HepG2 (cell line): ENCODE data around the gene ARFIP1. TPM values are rescaled to one million over a fixed set of nuclear protein-coding genes. Genes with fewer than 3 reads are reported as not detected.

Experiments used
- ATAC-seq: fragments of 200-7000 bp; cut with Tn5 transposase; 3 replicates; pipeline ENCODE4 v1.9.1; 2020; ENCODE audit warnings: mild to moderate bottlenecking, moderate library complexity
- BruUV-seq: library from RNA; stranded (reverse); fragments of 400-500 nt; replicated peaks from 2 replicates; lab custom pipeline; 2021; lab: Mats Ljungman, UMichigan
- CTCF ChIA-PET: fragments of 300-600 bp; formaldehyde crosslinking; extraction: SDS; loops from one replicate; lab custom pipeline; 2021; ENCODE audit warnings: low total read pairs, inconsistent platforms, low intra/inter-chr PET ratio; lab: Yijun Ruan, JAX
- POLR2A ChIA-PET: fragments of 350-600 bp; sonication (Branson Sonifier 250); formaldehyde crosslinking; loops from one replicate; lab custom pipeline; 2020; ENCODE audit warnings: antibody characterized with exemption, inconsistent platforms; lab: Yijun Ruan, JAX
- DNase-seq: peaks from one replicate; pipeline ENCODE4 v3.0.0-alpha.2; 2015; ENCODE audit warnings: low spot score
- FAIRE-seq: peaks from 3 replicates; lab custom pipeline; 2011; peaks lifted over from hg19 to GRCh38; lab: Jason Lieb, UNC
- H2AFZ ChIP-seq: one replicate; pipeline ENCODE4 v1.6.1; 2011; ENCODE audit warnings: low read length, inconsistent platforms
- H3K27ac ChIP-seq: fragments of 300-600 bp; 3 replicates; pipeline ENCODE4 v1.8.0; 2011; ENCODE audit warnings: mixed run types, mild to moderate bottlenecking, mixed read lengths, low read length, inconsistent platforms; ENCODE audit not compliant: insufficient read depth; ENCODE audit errors: extremely low read length
- H3K27me3 ChIP-seq, 2 experiments: fragments of 200-600 bp in 1 of 2; 2 replicates in 1 of 2; 3 replicates in 1 of 2; pipeline versions ENCODE4 v1.6.0 to v1.8.0; 2011; ENCODE audit warnings: low read length in 2 of 2, mild to moderate bottlenecking in 2 of 2, moderate library complexity in 2 of 2, inconsistent platforms in 1 of 2; ENCODE audit not compliant: insufficient read depth in 2 of 2, control insufficient read depth in 1 of 2
- H3K36me3 ChIP-seq, 2 experiments: fragments of 200-600 bp in 1 of 2; replicated peaks in 1 of 2; 2 replicates in 1 of 2; 3 replicates in 1 of 2; pipeline versions ENCODE4 v1.5.1 to v1.8.0; 2011; ENCODE audit warnings: low read length in 2 of 2, inconsistent platforms in 1 of 2; ENCODE audit not compliant: insufficient read depth in 2 of 2, control insufficient read depth in 1 of 2
- H3K4me1 ChIP-seq: 2 replicates; pipeline ENCODE4 v1.5.1; 2012; ENCODE audit warnings: low read length, inconsistent platforms; ENCODE audit not compliant: insufficient read depth
- H3K4me2 ChIP-seq: 2 replicates; pipeline ENCODE4 v1.6.0; 2011; ENCODE audit warnings: low read depth, low read length, inconsistent platforms
- H3K4me3 ChIP-seq, 3 experiments: fragments of 200-600 bp in 1 of 3; sonication (generic), shearing (Covaris generic) in 1 of 3; replicated peaks in 1 of 3; 2 replicates each; pipeline ENCODE4 v1.5.1; 2011 to 2016; ENCODE audit warnings: low read length in 3 of 3, inconsistent platforms in 2 of 3, low read depth in 2 of 3, mild to moderate bottlenecking in 2 of 3, control low read depth in 1 of 3, mixed read lengths in 1 of 3; ENCODE audit not compliant: insufficient read depth in 1 of 3
- H3K79me2 ChIP-seq: one replicate; pipeline ENCODE4 v1.6.1; 2011; ENCODE audit warnings: low read length, inconsistent platforms; ENCODE audit not compliant: insufficient read depth
- H3K9ac ChIP-seq: 2 replicates; pipeline ENCODE4 v1.6.0; 2011; ENCODE audit warnings: mild to moderate bottlenecking, low read depth, low read length, inconsistent platforms; ENCODE audit not compliant: insufficient read depth
- H3K9me3 ChIP-seq: 2 replicates; pipeline ENCODE4 v1.5.1; 2012; ENCODE audit warnings: mild to moderate bottlenecking, low read length
- H4K20me1 ChIP-seq: 2 replicates; pipeline ENCODE4 v1.6.0; 2011; ENCODE audit warnings: inconsistent platforms, mild to moderate bottlenecking, low read length, moderate library complexity; ENCODE audit not compliant: insufficient read depth
- HDAC1 ChIP-seq: sonication (generic); formaldehyde crosslinking; IDR thresholded peaks from 2 replicates; pipeline ENCODE4 v1.5.1; 2020; ENCODE audit warnings: mild to moderate bottlenecking, missing genetic modification reagents
- ISX ChIP-seq: sonication (generic); formaldehyde crosslinking; conservative IDR thresholded peaks from 2 replicates; pipeline ENCODE4 v1.5.0; 2020; ENCODE audit warnings: missing genetic modification reagents
- POLR2AphosphoS5 ChIP-seq: IDR thresholded peaks from 2 replicates; pipeline ENCODE4 v1.6.1; 2012; ENCODE audit warnings: low read depth, low read length
- SMYD3 ChIP-seq: sonication (generic); formaldehyde crosslinking; IDR thresholded peaks from 2 replicates; pipeline ENCODE4 v1.8.1; 2023; ENCODE audit warnings: mild to moderate bottlenecking, missing genetic modification reagents
- ZNF224 ChIP-seq: sonication (generic); formaldehyde crosslinking; IDR thresholded peaks from 2 replicates; pipeline ENCODE4 v1.5.0; 2020; ENCODE audit warnings: mild to moderate bottlenecking, missing genetic modification reagents
- WGBS: methylation state at CpG from one replicate; pipeline ENCODE4 v1.1.6; 2017; ENCODE audit warnings: low lambda C conversion rate; 5-methylcytosine and 5-hydroxymethylcytosine counted together
- in situ Hi-C: cut with HindIII; loops from 2 replicates; pipeline ENCODE4 v1.10.0; 2017; ENCODE audit warnings: low pct_unique_long_range_greater_than_20kb; ENCODE audit not compliant: extremely low pct_ligation_motif_present
- intact Hi-C: fragments of 100-400 bp; cut with micrococcal nuclease; formaldehyde crosslinking; loops from one replicate; pipeline ENCODE4 v1.10.0; 2022; ENCODE audit not compliant: unreplicated experiment
- polyA plus RNA-seq, 8 experiments: library from polyadenylated mRNA; depleted of rRNA in 3 of 8; stranded (reverse) in 7 of 8; unstranded in 1 of 8; fragments of >200 nt; fragmentation: Illumina TruSeq in 4 of 8; extraction: Trizol in 4 of 8; gene quantifications; 2 replicates each; pipeline versions ENCODE4 v1.2.1 to v1.2.3, GENCODE V29; 2011 to 2016; ENCODE audit warnings: low read depth in 4 of 8, missing spikeins in 1 of 8, mixed read lengths in 1 of 8; ENCODE audit not compliant: insufficient read depth in 1 of 8
- total RNA-seq, 5 experiments: library from RNA; depleted of rRNA; stranded (reverse); fragments of >200 nt; fragmentation: Illumina TruSeq; extraction: Trizol; gene quantifications; 2 replicates each; pipeline ENCODE4 v1.2.3, GENCODE V29; 2016; ENCODE audit warnings: low read depth in 1 of 5
- TF ChIP-seq, protein P1 (sequence below): sonication (generic); formaldehyde crosslinking; IDR thresholded peaks from one replicate; pipeline ENCODE4 v1.5.1; 2020; ENCODE audit warnings: mild to moderate bottlenecking, missing genetic modification reagents; ENCODE audit errors: not compliant biosample characterization
- TF ChIP-seq, protein P2 (sequence below): sonication (generic); formaldehyde crosslinking; IDR thresholded peaks from 2 replicates; pipeline ENCODE4 v1.5.0; 2020; ENCODE audit warnings: mild to moderate bottlenecking, missing genetic modification reagents, borderline replicate concordance

ARFIP1 gene
- total and polyA plus RNA-seq, 2 of the 13 experiments (the other 11 are each of a cell fraction or from before 2014, with no cell fraction given), result 9.9 to 27.7 TPM

- no peak overlapping the region for H2AFZ ChIP-seq
- H3K27me3 ChIP-seq, result peaks cover 0 to 9% of the 10 kb centered on the region in 2 experiments; a peak in 1 of 5 replicates
- H4K20me1 ChIP-seq, result no peaks in the 10 kb centered on the region
- H3K4me2 ChIP-seq, result no peak overlapping the region
- H3K4me3 ChIP-seq, result no peak overlapping the region
- no peak overlapping the region for H3K27ac ChIP-seq
- no peaks in the 10 kb centered on the region for H3K9me3 ChIP-seq
- no peak overlapping the region for H3K9ac ChIP-seq
- 0% methylated on average over 3 of the region's 3 CpGs for WGBS
- CTCF ChIA-PET, result interaction anchor here (1.1 to 1.8 kb wide), 3 partner anchors 235 to 327 kb away, joined by 4 to 8 read pairs (median 5); no protein-coding TSS in a partner anchor
- intact Hi-C loops, result loop anchor here (1.0 to 2.0 kb wide), 4 partner anchors 95 to 328 kb away; no protein-coding TSS in a partner anchor
- no peaks in the 10 kb centered on the region for H3K4me1 ChIP-seq
- FAIRE-seq (no peak), DNase-seq (no peak), ATAC-seq (no peak)
- H3K79me2 ChIP-seq, result no peaks in the 10 kb centered on the region
- no peaks in the 10 kb centered on the region for H3K36me3 ChIP-seq
- in situ Hi-C loops, result no loop called here
- POLR2A ChIA-PET, result no interaction called here
- no TSS peak for BruUV-seq
- no peak for TF ChIP-seq HDAC1 (CRISPR knock-in tag)
- TF ChIP-seq ZNF224 (CRISPR knock-in tag), result no peak
- TF ChIP-seq, protein P1, sequence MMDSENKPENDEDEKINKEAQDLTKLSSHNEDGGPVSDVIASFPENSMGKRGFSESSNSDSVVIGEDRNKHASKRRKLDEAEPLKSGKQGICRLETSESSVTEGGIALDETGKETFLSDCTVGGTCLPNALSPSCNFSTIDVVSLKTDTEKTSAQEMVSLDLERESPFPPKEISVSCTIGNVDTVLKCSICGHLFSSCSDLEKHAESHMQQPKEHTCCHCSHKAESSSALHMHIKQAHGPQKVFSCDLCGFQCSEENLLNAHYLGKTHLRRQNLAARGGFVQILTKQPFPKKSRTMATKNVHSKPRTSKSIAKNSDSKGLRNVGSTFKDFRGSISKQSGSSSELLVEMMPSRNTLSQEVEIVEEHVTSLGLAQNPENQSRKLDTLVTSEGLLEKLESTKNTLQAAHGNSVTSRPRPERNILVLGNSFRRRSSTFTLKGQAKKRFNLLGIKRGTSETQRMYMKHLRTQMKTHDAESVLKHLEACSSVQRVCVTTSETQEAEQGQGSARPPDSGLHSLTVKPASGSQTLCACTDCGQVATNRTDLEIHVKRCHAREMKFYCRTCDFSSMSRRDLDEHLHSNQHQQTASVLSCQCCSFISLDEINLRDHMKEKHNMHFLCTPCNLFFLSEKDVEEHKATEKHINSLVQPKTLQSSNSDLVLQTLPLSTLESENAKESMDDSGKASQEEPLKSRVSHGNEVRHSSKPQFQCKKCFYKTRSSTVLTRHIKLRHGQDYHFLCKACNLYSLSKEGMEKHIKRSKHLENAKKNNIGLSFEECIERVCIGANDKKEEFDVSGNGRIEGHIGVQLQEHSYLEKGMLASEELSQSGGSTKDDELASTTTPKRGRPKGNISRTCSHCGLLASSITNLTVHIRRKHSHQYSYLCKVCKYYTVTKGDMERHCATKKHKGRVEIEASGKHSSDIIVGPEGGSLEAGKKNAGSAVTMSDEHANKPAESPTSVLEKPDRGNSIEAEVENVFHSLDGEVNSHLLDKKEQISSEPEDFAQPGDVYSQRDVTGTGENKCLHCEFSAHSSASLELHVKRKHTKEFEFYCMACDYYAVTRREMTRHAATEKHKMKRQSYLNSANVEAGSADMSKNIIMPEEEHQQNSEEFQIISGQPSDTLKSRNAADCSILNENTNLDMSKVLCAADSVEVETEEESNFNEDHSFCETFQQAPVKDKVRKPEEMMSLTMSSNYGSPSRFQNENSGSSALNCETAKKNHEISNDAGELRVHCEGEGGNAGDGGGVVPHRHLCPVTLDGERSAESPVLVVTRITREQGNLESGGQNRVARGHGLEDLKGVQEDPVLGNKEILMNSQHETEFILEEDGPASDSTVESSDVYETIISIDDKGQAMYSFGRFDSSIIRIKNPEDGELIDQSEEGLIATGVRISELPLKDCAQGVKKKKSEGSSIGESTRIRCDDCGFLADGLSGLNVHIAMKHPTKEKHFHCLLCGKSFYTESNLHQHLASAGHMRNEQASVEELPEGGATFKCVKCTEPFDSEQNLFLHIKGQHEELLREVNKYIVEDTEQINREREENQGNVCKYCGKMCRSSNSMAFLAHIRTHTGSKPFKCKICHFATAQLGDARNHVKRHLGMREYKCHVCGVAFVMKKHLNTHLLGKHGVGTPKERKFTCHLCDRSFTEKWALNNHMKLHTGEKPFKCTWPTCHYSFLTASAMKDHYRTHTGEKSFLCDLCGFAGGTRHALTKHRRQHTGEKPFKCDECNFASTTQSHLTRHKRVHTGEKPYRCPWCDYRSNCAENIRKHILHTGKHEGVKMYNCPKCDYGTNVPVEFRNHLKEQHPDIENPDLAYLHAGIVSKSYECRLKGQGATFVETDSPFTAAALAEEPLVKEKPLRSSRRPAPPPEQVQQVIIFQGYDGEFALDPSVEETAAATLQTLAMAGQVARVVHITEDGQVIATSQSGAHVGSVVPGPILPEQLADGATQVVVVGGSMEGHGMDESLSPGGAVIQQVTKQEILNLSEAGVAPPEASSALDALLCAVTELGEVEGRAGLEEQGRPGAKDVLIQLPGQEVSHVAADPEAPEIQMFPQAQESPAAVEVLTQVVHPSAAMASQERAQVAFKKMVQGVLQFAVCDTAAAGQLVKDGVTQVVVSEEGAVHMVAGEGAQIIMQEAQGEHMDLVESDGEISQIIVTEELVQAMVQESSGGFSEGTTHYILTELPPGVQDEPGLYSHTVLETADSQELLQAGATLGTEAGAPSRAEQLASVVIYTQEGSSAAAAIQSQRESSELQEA, result no peak
- TF ChIP-seq POLR2AphosphoS5, result no peak
- TF ChIP-seq ISX (CRISPR knock-in tag), result no peak
- TF ChIP-seq, protein P2, sequence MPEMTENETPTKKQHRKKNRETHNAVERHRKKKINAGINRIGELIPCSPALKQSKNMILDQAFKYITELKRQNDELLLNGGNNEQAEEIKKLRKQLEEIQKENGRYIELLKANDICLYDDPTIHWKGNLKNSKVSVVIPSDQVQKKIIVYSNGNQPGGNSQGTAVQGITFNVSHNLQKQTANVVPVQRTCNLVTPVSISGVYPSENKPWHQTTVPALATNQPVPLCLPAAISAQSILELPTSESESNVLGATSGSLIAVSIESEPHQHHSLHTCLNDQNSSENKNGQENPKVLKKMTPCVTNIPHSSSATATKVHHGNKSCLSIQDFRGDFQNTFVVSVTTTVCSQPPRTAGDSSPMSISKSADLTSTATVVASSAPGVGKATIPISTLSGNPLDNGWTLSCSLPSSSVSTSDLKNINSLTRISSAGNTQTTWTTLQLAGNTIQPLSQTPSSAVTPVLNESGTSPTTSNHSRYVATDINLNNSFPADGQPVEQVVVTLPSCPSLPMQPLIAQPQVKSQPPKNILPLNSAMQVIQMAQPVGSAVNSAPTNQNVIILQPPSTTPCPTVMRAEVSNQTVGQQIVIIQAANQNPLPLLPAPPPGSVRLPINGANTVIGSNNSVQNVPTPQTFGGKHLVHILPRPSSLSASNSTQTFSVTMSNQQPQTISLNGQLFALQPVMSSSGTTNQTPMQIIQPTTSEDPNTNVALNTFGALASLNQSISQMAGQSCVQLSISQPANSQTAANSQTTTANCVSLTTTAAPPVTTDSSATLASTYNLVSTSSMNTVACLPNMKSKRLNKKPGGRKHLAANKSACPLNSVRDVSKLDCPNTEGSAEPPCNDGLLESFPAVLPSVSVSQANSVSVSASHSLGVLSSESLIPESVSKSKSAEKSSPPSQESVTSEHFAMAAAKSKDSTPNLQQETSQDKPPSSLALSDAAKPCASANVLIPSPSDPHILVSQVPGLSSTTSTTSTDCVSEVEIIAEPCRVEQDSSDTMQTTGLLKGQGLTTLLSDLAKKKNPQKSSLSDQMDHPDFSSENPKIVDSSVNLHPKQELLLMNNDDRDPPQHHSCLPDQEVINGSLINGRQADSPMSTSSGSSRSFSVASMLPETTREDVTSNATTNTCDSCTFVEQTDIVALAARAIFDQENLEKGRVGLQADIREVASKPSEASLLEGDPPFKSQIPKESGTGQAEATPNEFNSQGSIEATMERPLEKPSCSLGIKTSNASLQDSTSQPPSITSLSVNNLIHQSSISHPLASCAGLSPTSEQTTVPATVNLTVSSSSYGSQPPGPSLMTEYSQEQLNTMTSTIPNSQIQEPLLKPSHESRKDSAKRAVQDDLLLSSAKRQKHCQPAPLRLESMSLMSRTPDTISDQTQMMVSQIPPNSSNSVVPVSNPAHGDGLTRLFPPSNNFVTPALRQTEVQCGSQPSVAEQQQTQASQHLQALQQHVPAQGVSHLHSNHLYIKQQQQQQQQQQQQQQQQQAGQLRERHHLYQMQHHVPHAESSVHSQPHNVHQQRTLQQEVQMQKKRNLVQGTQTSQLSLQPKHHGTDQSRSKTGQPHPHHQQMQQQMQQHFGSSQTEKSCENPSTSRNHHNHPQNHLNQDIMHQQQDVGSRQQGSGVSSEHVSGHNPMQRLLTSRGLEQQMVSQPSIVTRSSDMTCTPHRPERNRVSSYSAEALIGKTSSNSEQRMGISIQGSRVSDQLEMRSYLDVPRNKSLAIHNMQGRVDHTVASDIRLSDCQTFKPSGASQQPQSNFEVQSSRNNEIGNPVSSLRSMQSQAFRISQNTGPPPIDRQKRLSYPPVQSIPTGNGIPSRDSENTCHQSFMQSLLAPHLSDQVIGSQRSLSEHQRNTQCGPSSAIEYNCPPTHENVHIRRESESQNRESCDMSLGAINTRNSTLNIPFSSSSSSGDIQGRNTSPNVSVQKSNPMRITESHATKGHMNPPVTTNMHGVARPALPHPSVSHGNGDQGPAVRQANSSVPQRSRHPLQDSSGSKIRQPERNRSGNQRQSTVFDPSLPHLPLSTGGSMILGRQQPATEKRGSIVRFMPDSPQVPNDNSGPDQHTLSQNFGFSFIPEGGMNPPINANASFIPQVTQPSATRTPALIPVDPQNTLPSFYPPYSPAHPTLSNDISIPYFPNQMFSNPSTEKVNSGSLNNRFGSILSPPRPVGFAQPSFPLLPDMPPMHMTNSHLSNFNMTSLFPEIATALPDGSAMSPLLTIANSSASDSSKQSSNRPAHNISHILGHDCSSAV (CRISPR knock-in tag), result no peak
- no peak for TF ChIP-seq SMYD3 (CRISPR knock-in tag)
These were observed 43.8 kb upstream of the ARFIP1 start for GRCh38 chr4:152735906-152736305.
